ENCODE results near the gene MED13L.
"Not testable (repeated sequence)": the region's sequence is repeated elsewhere in the genome, so short reads cannot be mapped to it uniquely, and the experiment has no call there.

MED13L gene

GRCh38 chr12:116236976-116237375 lies 40.5 kb downstream of the MED13L start:
- Histone ChIP-seq H3K4me3 (ENCODE audit: low read depth, low read length) (peak overlapping the region; percentile 31), H3K36me3 (no peaks in the 10 kb centered on the region), H3K4me1 (peaks cover 12% of the 10 kb centered on the region), H3K9me3 (no peaks in the 10 kb centered on the region), H3K27me3 (no peaks in the 10 kb centered on the region)
- peak; percentile 16 for DNase-seq
- TF ChIP-seq CTCF (IDR thresholded peaks at IDR 0.05; ENCODE audit: low read depth, low read length), result no peak

GRCh38 chr12:116236148-116236731 lies 41.3 kb downstream of the MED13L start:
- TF ChIP-seq CTCF (IDR thresholded peaks at IDR 0.05; ENCODE audit: low read depth, low read length), result peak; percentile 84
- peaks cover 12% of the 10 kb centered on the region for H3K4me1 ChIP-seq
- peak; percentile 51 for DNase-seq

GRCh38 chr12:116234148-116234547 lies 43.3 kb downstream of the MED13L start:
- H3K4me3 ChIP-seq (ENCODE audit: low read depth, low read length); H3K27me3 ChIP-seq; H3K36me3 ChIP-seq; DNase-seq; H3K9me3 ChIP-seq: not testable (repeated sequence)
- H3K4me1 ChIP-seq, result peaks cover 12% of the 10 kb centered on the region

More at GRCh38 chr12:116236148-116236731, 41.3 kb downstream of the MED13L start:
- Histone ChIP-seq H3K4me3 (ENCODE audit: low read depth, low read length) (peak overlapping the region; percentile 31), H3K36me3 (no peaks in the 10 kb centered on the region), H3K9me3 (no peaks in the 10 kb centered on the region), H3K27me3 (no peaks in the 10 kb centered on the region)

- peaks cover 12% of the 10 kb centered on the region for H3K4me1 ChIP-seq
- DNase-seq, result no peak
Observed at GRCh38 chr12:116233669-116234068, 43.8 kb downstream of the MED13L start.

GRCh38 chr12:116227811-116228210 lies 49.7 kb downstream of the MED13L start:
- Histone ChIP-seq H3K4me3 (ENCODE audit: low read depth, low read length) (no peak overlapping the region), H3K36me3 (no peaks in the 10 kb centered on the region; the same call in 1 of the 2 replicates), H3K27me3 (no peaks in the 10 kb centered on the region), H3K9me3 (no peaks in the 10 kb centered on the region), H3K4me1 (peaks cover under 1% of the 10 kb centered on the region; the same call in 1 of the 2 replicates)
- DNase-seq, result no peak
- no peak for TF ChIP-seq CTCF (IDR thresholded peaks at IDR 0.05; ENCODE audit: low read depth, low read length)

More at GRCh38 chr12:116233669-116234068, 43.8 kb downstream of the MED13L start:
- no peak for TF ChIP-seq CTCF (IDR thresholded peaks at IDR 0.05; ENCODE audit: low read depth, low read length)
- no peaks in the 10 kb centered on the region for H3K27me3 ChIP-seq
- H3K36me3 ChIP-seq, result no peaks in the 10 kb centered on the region
- H3K9me3 ChIP-seq, result no peaks in the 10 kb centered on the region
- H3K4me3 ChIP-seq (ENCODE audit: low read depth, low read length), result no peak overlapping the region

GRCh38 chr12:116226026-116226425 lies 51.5 kb downstream of the MED13L start:
- no peak for DNase-seq
- Histone ChIP-seq H3K4me1 (peaks cover 6% of the 10 kb centered on the region), H3K9me3 (no peaks in the 10 kb centered on the region), H3K4me3 (ENCODE audit: low read depth, low read length) (no peak overlapping the region), H3K36me3 (no peaks in the 10 kb centered on the region; the same call in 1 of the 2 replicates), H3K27me3 (no peaks in the 10 kb centered on the region)
- no peak for TF ChIP-seq CTCF (IDR thresholded peaks at IDR 0.05; ENCODE audit: low read depth, low read length)

Data from BE2C (cell line).